Neural progenitor cell (in vitro differentiated cells): ENCODE measurements around the gene ZNF343. TPM values are rescaled to one million over a fixed set of nuclear protein-coding genes. Genes with fewer than 3 reads are reported as not detected.

Experiments used
- DNase-seq: peaks from one replicate; pipeline ENCODE4 v3.0.0-alpha.2; 2016; ENCODE audit warnings: low spot score
- H2AFZ ChIP-seq: fragments of 200-600 bp; sonication (generic); replicated peaks from 2 replicates; pipeline ENCODE4 v1.6.1; 2016; ENCODE audit warnings: antibody characterized with exemption
- H3F3A ChIP-seq: fragments of 200-600 bp; sonication (generic); 2 replicates; pipeline ENCODE4 v1.6.1; 2016; ENCODE audit warnings: antibody characterized with exemption, low read depth
- H3K27ac ChIP-seq: fragments of 200-600 bp; sonication (generic); 2 replicates; pipeline ENCODE4 v1.5.1; 2016; ENCODE audit warnings: mild to moderate bottlenecking
- H3K27me3 ChIP-seq: fragments of 200-600 bp; sonication (generic); 2 replicates; pipeline ENCODE4 v1.6.1; 2016; ENCODE audit warnings: mild to moderate bottlenecking, moderate library complexity
- H3K36me3 ChIP-seq: fragments of 200-600 bp; sonication (generic); 2 replicates; pipeline ENCODE4 v1.5.1; 2016
- H3K4me1 ChIP-seq: fragments of 200-600 bp; sonication (generic); 2 replicates; pipeline ENCODE4 v1.6.1; 2016; ENCODE audit warnings: mixed run types
- H3K4me2 ChIP-seq: fragments of 200-600 bp; sonication (generic); 2 replicates; pipeline ENCODE4 v1.6.1; 2016
- H3K4me3 ChIP-seq: fragments of 200-600 bp; sonication (generic); 2 replicates; pipeline ENCODE4 v1.5.1; 2016
- H3K79me2 ChIP-seq: fragments of 200-600 bp; sonication (generic); 2 replicates; pipeline ENCODE4 v1.6.1; 2016; ENCODE audit warnings: low read depth
- H3K9ac ChIP-seq: fragments of 200-600 bp; sonication (generic); 2 replicates; pipeline ENCODE4 v1.6.1; 2016
- H3K9me3 ChIP-seq: fragments of 200-600 bp; sonication (generic); 2 replicates; pipeline ENCODE4 v1.5.1; 2016; ENCODE audit warnings: low read depth
- H4K20me1 ChIP-seq: fragments of 200-600 bp; sonication (generic); 2 replicates; pipeline ENCODE4 v1.6.1; 2016; ENCODE audit warnings: low read depth
- H3K27ac Mint-ChIP-seq: 3 replicates; pipeline ENCODE4 v1.8.0; 2021; ENCODE audit warnings: mixed read lengths
- H3K27me3 Mint-ChIP-seq: 2 replicates; pipeline ENCODE4 v1.8.0; 2022; ENCODE audit warnings: low read depth, mild to moderate bottlenecking, inconsistent platforms, moderate library complexity, mixed read lengths; ENCODE audit not compliant: insufficient read depth
- H3K36me3 Mint-ChIP-seq: 3 replicates; pipeline ENCODE4 v1.8.0; 2021; ENCODE audit warnings: mixed read lengths
- H3K4me1 Mint-ChIP-seq: 3 replicates; pipeline ENCODE4 v1.8.0; 2021; ENCODE audit warnings: mixed read lengths
- H3K4me3 Mint-ChIP-seq: 3 replicates; pipeline ENCODE4 v1.8.0; 2021; ENCODE audit warnings: mild to moderate bottlenecking, moderate library complexity, mixed read lengths
- H3K9me3 Mint-ChIP-seq: 3 replicates; pipeline ENCODE4 v1.8.0; 2020; ENCODE audit warnings: mixed read lengths
- EZH2 ChIP-seq: fragments of 200-600 bp; sonication (generic); IDR thresholded peaks from 2 replicates; pipeline ENCODE4 v1.6.1; 2017; ENCODE audit warnings: antibody characterized with exemption, mild to moderate bottlenecking, moderate library complexity
- EZH2phosphoT487 ChIP-seq: fragments of 200-600 bp; sonication (generic); IDR thresholded peaks from 2 replicates; pipeline ENCODE4 v1.6.1; 2017; ENCODE audit warnings: antibody characterized with exemption
- total RNA-seq: library from RNA; depleted of rRNA; stranded (reverse); fragments of >200 nt; gene quantifications from 2 replicates; pipeline ENCODE4 v1.2.3, GENCODE V29; 2015; ENCODE audit warnings: low replicate concordance
- TF ChIP-seq, protein P1 (sequence below): fragments of 200-600 bp; sonication (generic); IDR thresholded peaks from 2 replicates; pipeline ENCODE4 v1.5.1; 2017; ENCODE audit warnings: antibody characterized with exemption, mild to moderate bottlenecking

Gene ZNF343
- total RNA-seq, 1 donor from 2014 or later, result 7.4 TPM

- H3K4me2 ChIP-seq, result no peak overlapping the region
- no peak overlapping the region for H3K4me3 Mint-ChIP-seq
- no peaks in the 10 kb centered on the region for H3K27me3 ChIP-seq
- TF ChIP-seq, protein P1, sequence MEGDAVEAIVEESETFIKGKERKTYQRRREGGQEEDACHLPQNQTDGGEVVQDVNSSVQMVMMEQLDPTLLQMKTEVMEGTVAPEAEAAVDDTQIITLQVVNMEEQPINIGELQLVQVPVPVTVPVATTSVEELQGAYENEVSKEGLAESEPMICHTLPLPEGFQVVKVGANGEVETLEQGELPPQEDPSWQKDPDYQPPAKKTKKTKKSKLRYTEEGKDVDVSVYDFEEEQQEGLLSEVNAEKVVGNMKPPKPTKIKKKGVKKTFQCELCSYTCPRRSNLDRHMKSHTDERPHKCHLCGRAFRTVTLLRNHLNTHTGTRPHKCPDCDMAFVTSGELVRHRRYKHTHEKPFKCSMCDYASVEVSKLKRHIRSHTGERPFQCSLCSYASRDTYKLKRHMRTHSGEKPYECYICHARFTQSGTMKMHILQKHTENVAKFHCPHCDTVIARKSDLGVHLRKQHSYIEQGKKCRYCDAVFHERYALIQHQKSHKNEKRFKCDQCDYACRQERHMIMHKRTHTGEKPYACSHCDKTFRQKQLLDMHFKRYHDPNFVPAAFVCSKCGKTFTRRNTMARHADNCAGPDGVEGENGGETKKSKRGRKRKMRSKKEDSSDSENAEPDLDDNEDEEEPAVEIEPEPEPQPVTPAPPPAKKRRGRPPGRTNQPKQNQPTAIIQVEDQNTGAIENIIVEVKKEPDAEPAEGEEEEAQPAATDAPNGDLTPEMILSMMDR, result no peak
- no peak for TF ChIP-seq EZH2phosphoT487
- TF ChIP-seq EZH2, result no peak
- peaks cover 39% of the 10 kb centered on the region for H3F3A ChIP-seq
- H3K36me3 ChIP-seq, result peaks cover 10% of the 10 kb centered on the region
- no peaks in the 10 kb centered on the region for H3K9me3 Mint-ChIP-seq
- H4K20me1 ChIP-seq, result peaks cover 6% of the 10 kb centered on the region
- no peaks in the 10 kb centered on the region for H3K79me2 ChIP-seq
- H3K4me1 ChIP-seq, result no peaks in the 10 kb centered on the region
- no peaks in the 10 kb centered on the region for H3K9me3 ChIP-seq
- H3K9ac ChIP-seq, result no peak overlapping the region
- no peak for DNase-seq
- H3K27ac ChIP-seq, result no peak overlapping the region
- H3K36me3 Mint-ChIP-seq, result peaks cover 9% of the 10 kb centered on the region
- H2AFZ ChIP-seq, result no peak overlapping the region
- H3K4me3 ChIP-seq, result no peak overlapping the region
- no peak overlapping the region for H3K27ac Mint-ChIP-seq
- H3K27me3 Mint-ChIP-seq, result peaks cover 2% of the 10 kb centered on the region
- no peaks in the 10 kb centered on the region for H3K4me1 Mint-ChIP-seq
These were observed 52.8 kb downstream of the ZNF343 start for GRCh38 chr20:2455771-2456497.

DNA sequence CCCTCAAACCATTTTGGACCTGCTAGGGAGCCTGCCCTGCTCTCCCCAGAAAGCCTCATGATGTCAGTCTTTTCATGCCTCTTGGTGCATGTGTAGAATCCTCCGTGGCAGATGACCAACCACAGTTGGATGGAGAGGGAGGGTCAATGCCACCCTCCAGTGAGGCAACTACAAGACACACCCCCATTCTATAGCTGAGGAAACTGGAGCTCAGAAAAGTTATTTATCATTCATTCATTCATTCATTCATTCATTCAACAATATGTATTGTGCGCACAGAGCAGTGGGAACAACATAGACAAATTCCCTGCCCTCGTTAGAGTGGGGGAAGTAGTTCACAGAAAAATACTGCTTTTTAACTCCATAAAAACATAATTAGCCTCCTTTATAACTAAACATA is 54.9 kb downstream of the ZNF343 start:
- no peaks in the 10 kb centered on the region for H3K27me3 ChIP-seq
- no peaks in the 10 kb centered on the region for H3K36me3 ChIP-seq
- Mint-ChIP-seq H3K9me3 (no peaks in the 10 kb centered on the region), H3K4me3 (no peak overlapping the region), H3K36me3 (peaks cover 2% of the 10 kb centered on the region), H3K4me1 (no peaks in the 10 kb centered on the region), H3K27ac (no peak overlapping the region), H3K27me3 (peaks cover 2% of the 10 kb centered on the region)
- H4K20me1 ChIP-seq, result peaks cover 3% of the 10 kb centered on the region
- no peak overlapping the region for H3K4me3 ChIP-seq
- H3K27ac ChIP-seq, result no peak overlapping the region
- no peaks in the 10 kb centered on the region for H3K9me3 ChIP-seq
- H3F3A ChIP-seq, result peaks cover 19% of the 10 kb centered on the region
- no peak overlapping the region for H3K4me2 ChIP-seq
- H3K79me2 ChIP-seq, result no peaks in the 10 kb centered on the region
- no peak overlapping the region for H3K9ac ChIP-seq
- DNase-seq, result no peak
- TF ChIP-seq EZH2, result no peak
- TF ChIP-seq, protein P1, result no peak
- TF ChIP-seq EZH2phosphoT487, result no peak
- no peaks in the 10 kb centered on the region for H3K4me1 ChIP-seq
- H2AFZ ChIP-seq, result no peak overlapping the region

GRCh38 chr20:2451939-2452732 is 56.6 kb downstream of the ZNF343 start:
- Histone ChIP-seq H3K4me3 (no peak overlapping the region), H4K20me1 (peaks cover 3% of the 10 kb centered on the region), H3K36me3 (no peaks in the 10 kb centered on the region), H3K79me2 (no peaks in the 10 kb centered on the region), H3K4me2 (no peak overlapping the region), H3K9ac (no peak overlapping the region), H3K27ac (no peak overlapping the region), H3F3A (peaks cover 7% of the 10 kb centered on the region), H2AFZ (no peak overlapping the region), H3K9me3 (no peaks in the 10 kb centered on the region), H3K4me1 (no peaks in the 10 kb centered on the region), H3K27me3 (no peaks in the 10 kb centered on the region)
- TF ChIP-seq, protein P1, result peak; percentile 82
- no peak for TF ChIP-seq EZH2phosphoT487
- no peak for TF ChIP-seq EZH2
- peaks cover 2% of the 10 kb centered on the region for H3K27me3 Mint-ChIP-seq
- H3K36me3 Mint-ChIP-seq, result peaks cover 2% of the 10 kb centered on the region
- no peak overlapping the region for H3K4me3 Mint-ChIP-seq
- H3K27ac Mint-ChIP-seq, result no peak overlapping the region
- H3K4me1 Mint-ChIP-seq, result no peaks in the 10 kb centered on the region
- no peaks in the 10 kb centered on the region for H3K9me3 Mint-ChIP-seq
- DNase-seq, result peak; percentile 84
